ENCODE measurements around the gene NPAS2. TPM values are rescaled to one million over a fixed set of nuclear protein-coding genes. Genes with fewer than 3 reads are reported as not detected.

NPAS2 gene
- total RNA-seq, 1 donor from 2014 or later: 5.5 TPM

GRCh38 chr2:101040072-101040471 lies 220.1 kb downstream of the NPAS2 start:
- no peak overlapping the region for H3K9ac ChIP-seq (ENCODE audit: low read length)
- no peaks in the 10 kb centered on the region for H3K27me3 ChIP-seq (ENCODE audit: insufficient read depth, low read length)
- Mint-ChIP-seq H3K27me3 (ENCODE audit: low read depth, unreplicated experiment) (no peaks in the 10 kb centered on the region), H3K36me3 (ENCODE audit: low read depth, unreplicated experiment) (no peaks in the 10 kb centered on the region), H3K4me1 (ENCODE audit: low read depth, unreplicated experiment) (peaks cover 2% of the 10 kb centered on the region), H3K9me3 (ENCODE audit: unreplicated experiment) (no peaks in the 10 kb centered on the region), H3K27ac (ENCODE audit: unreplicated experiment) (no peak overlapping the region), H3K4me3 (ENCODE audit: unreplicated experiment) (no peak overlapping the region)
- no peak overlapping the region for H3K4me3 ChIP-seq (ENCODE audit: insufficient read depth, low read depth, low read length)
- FAIRE-seq: no peak
- H4K20me1 ChIP-seq (ENCODE audit: insufficient read depth, low read length): no peaks in the 10 kb centered on the region
- no peaks in the 10 kb centered on the region for H3K9me3 ChIP-seq (ENCODE audit: insufficient read depth, low read depth, low read length)
- H3K4me1 ChIP-seq (ENCODE audit: insufficient read depth, low read length): no peaks in the 10 kb centered on the region
- TF ChIP-seq EZH2 (IDR thresholded peaks at IDR 0.05; ENCODE audit: insufficient read depth, low read length) (no peak), CTCF (IDR thresholded peaks at IDR 0.05; ENCODE audit: insufficient read depth, low read depth, low read length) (no peak)
- no peaks in the 10 kb centered on the region for H3K79me2 ChIP-seq (ENCODE audit: insufficient read depth, low read length)
- H3K4me2 ChIP-seq (ENCODE audit: low read length): no peak overlapping the region
- H3K27ac ChIP-seq (ENCODE audit: low read depth, low read length): no peak overlapping the region
- H2AFZ ChIP-seq (ENCODE audit: low read depth, low read length): no peak overlapping the region
- no peaks in the 10 kb centered on the region for H3K36me3 ChIP-seq (ENCODE audit: insufficient read depth, low read length)
- DNase-seq (ENCODE audit: low read depth): no peak

- Histone ChIP-seq H3K27ac (ENCODE audit: low read depth, low read length) (no peak overlapping the region), H3K27me3 (ENCODE audit: insufficient read depth, low read length) (no peaks in the 10 kb centered on the region), H4K20me1 (ENCODE audit: insufficient read depth, low read length) (no peaks in the 10 kb centered on the region), H2AFZ (ENCODE audit: low read depth, low read length) (no peak overlapping the region), H3K36me3 (ENCODE audit: insufficient read depth, low read length) (no peaks in the 10 kb centered on the region), H3K9me3 (ENCODE audit: insufficient read depth, low read depth, low read length) (no peaks in the 10 kb centered on the region), H3K4me2 (ENCODE audit: low read length) (no peak overlapping the region), H3K4me3 (ENCODE audit: insufficient read depth, low read depth, low read length) (no peak overlapping the region), H3K9ac (ENCODE audit: low read length) (no peak overlapping the region), H3K4me1 (ENCODE audit: insufficient read depth, low read length) (no peaks in the 10 kb centered on the region), H3K79me2 (ENCODE audit: insufficient read depth, low read length) (no peaks in the 10 kb centered on the region)
- TF ChIP-seq CTCF (IDR thresholded peaks at IDR 0.05; ENCODE audit: insufficient read depth, low read depth, low read length) (no peak), EZH2 (IDR thresholded peaks at IDR 0.05; ENCODE audit: insufficient read depth, low read length) (no peak)
- no peak overlapping the region for H3K4me3 Mint-ChIP-seq (ENCODE audit: unreplicated experiment)
- H3K4me1 Mint-ChIP-seq (ENCODE audit: low read depth, unreplicated experiment): peaks cover 2% of the 10 kb centered on the region
- no peaks in the 10 kb centered on the region for H3K27me3 Mint-ChIP-seq (ENCODE audit: low read depth, unreplicated experiment)
- no peaks in the 10 kb centered on the region for H3K36me3 Mint-ChIP-seq (ENCODE audit: low read depth, unreplicated experiment)
- no peaks in the 10 kb centered on the region for H3K9me3 Mint-ChIP-seq (ENCODE audit: unreplicated experiment)
- FAIRE-seq (no peak), DNase-seq (ENCODE audit: low read depth) (no peak)
- H3K27ac Mint-ChIP-seq (ENCODE audit: unreplicated experiment): no peak overlapping the region
Observed at GRCh38 chr2:101040761-101041160, 220.8 kb downstream of the NPAS2 start.

- Histone ChIP-seq H2AFZ (ENCODE audit: low read depth, low read length) (no peak overlapping the region), H4K20me1 (ENCODE audit: insufficient read depth, low read length) (no peaks in the 10 kb centered on the region), H3K9ac (ENCODE audit: low read length) (no peak overlapping the region), H3K27me3 (ENCODE audit: insufficient read depth, low read length) (no peaks in the 10 kb centered on the region), H3K4me3 (ENCODE audit: insufficient read depth, low read depth, low read length) (no peak overlapping the region), H3K36me3 (ENCODE audit: insufficient read depth, low read length) (no peaks in the 10 kb centered on the region), H3K4me1 (ENCODE audit: insufficient read depth, low read length) (no peaks in the 10 kb centered on the region), H3K27ac (ENCODE audit: low read depth, low read length) (no peak overlapping the region), H3K79me2 (ENCODE audit: insufficient read depth, low read length) (no peaks in the 10 kb centered on the region), H3K9me3 (ENCODE audit: insufficient read depth, low read depth, low read length) (no peaks in the 10 kb centered on the region), H3K4me2 (ENCODE audit: low read length) (no peak overlapping the region)
- Mint-ChIP-seq H3K9me3 (ENCODE audit: unreplicated experiment) (no peaks in the 10 kb centered on the region), H3K27ac (ENCODE audit: unreplicated experiment) (no peak overlapping the region), H3K27me3 (ENCODE audit: low read depth, unreplicated experiment) (no peaks in the 10 kb centered on the region), H3K4me1 (ENCODE audit: low read depth, unreplicated experiment) (peaks cover 2% of the 10 kb centered on the region), H3K4me3 (ENCODE audit: unreplicated experiment) (no peak overlapping the region), H3K36me3 (ENCODE audit: low read depth, unreplicated experiment) (no peaks in the 10 kb centered on the region)
- FAIRE-seq: no peak
- TF ChIP-seq CTCF (IDR thresholded peaks at IDR 0.05; ENCODE audit: insufficient read depth, low read depth, low read length): no peak
- no peak for TF ChIP-seq EZH2 (IDR thresholded peaks at IDR 0.05; ENCODE audit: insufficient read depth, low read length)
- no peak for DNase-seq (ENCODE audit: low read depth)
Observed at GRCh38 chr2:101041413-101041812, 221.5 kb downstream of the NPAS2 start.

Data from astrocyte (in vitro differentiated cells and primary cell).